Measurements from ENCODE around the gene TBX2. TPM values are rescaled to one million over a fixed set of nuclear protein-coding genes. Genes with fewer than 3 reads are reported as not detected.
A peak's percentile ranks its signal among the peaks of the same experiment; 100 is the strongest.
"Not testable (repeated sequence)": the region's sequence is repeated elsewhere in the genome, so short reads cannot be mapped to it uniquely, and the experiment has no call there.

The TBX2 gene
- total RNA-seq (2014; rRNA removed; shearing (Covaris generic)): 1.4 and 1.6 TPM in 2 replicates

- peak; percentile 83 for DNase-seq (ENCODE audit: low read depth)
Measured at GRCh38 chr17:61399131-61400065, at the start of gene TBX2. Gene TBX2 (plus strand): TSS chr17:61399843. CDS start chr17:61400177, 334 bp downstream.

- DNase-seq (ENCODE audit: low read depth): no peak
Measured at GRCh38 chr17:61351745-61352407, 47.8 kb upstream of the TBX2 start.

- no peak for DNase-seq (ENCODE audit: low read depth)
Measured at GRCh38 chr17:61352408-61352770, 47.3 kb upstream of the TBX2 start.

- no peak for DNase-seq (ENCODE audit: low read depth)
Measured at GRCh38 chr17:61352781-61353491, 46.7 kb upstream of the TBX2 start.

GRCh38 chr17:61353615-61354014 is 46.0 kb upstream of the TBX2 start:
- no peak for DNase-seq (ENCODE audit: low read depth)

GRCh38 chr17:61354895-61355874 is 44.5 kb upstream of the TBX2 start:
- DNase-seq (ENCODE audit: low read depth): no peak

GRCh38 chr17:61357061-61357460 is 42.6 kb upstream of the TBX2 start:
- DNase-seq (ENCODE audit: low read depth): not testable (repeated sequence)

GRCh38 chr17:61359513-61359912 is 40.1 kb upstream of the TBX2 start:
- not testable (repeated sequence) for DNase-seq (ENCODE audit: low read depth)

- DNase-seq (ENCODE audit: low read depth): no peak
Measured at GRCh38 chr17:61360318-61360943, 39.2 kb upstream of the TBX2 start.

GRCh38 chr17:61361084-61361483 is 38.6 kb upstream of the TBX2 start:
- DNase-seq (ENCODE audit: low read depth): no peak

GRCh38 chr17:61362396-61362795 is 37.2 kb upstream of the TBX2 start:
- no peak for DNase-seq (ENCODE audit: low read depth)

- DNase-seq (ENCODE audit: low read depth): no peak
Measured at GRCh38 chr17:61362852-61363600, 36.6 kb upstream of the TBX2 start.

GRCh38 chr17:61363601-61364462 is 35.8 kb upstream of the TBX2 start:
- DNase-seq (ENCODE audit: low read depth): no peak

- no peak for DNase-seq (ENCODE audit: low read depth)
Measured at GRCh38 chr17:61364463-61364846, 35.2 kb upstream of the TBX2 start.

- DNase-seq (ENCODE audit: low read depth): no peak
Measured at GRCh38 chr17:61366076-61366714, 33.4 kb upstream of the TBX2 start.

- no peak for DNase-seq (ENCODE audit: low read depth)
Measured at GRCh38 chr17:61366715-61367413, 32.8 kb upstream of the TBX2 start.

- no peak for DNase-seq (ENCODE audit: low read depth)
Measured at GRCh38 chr17:61368049-61368831, 31.4 kb upstream of the TBX2 start.
